HL-60/S4 treated with phorbol 12-myristate 13-acetate at 8.2 ng/mL for 4 days and 3 days (cell line): ENCODE data around the gene S100A13.
"Not testable (repeated sequence)": the region's sequence is repeated elsewhere in the genome, so short reads cannot be mapped to it uniquely, and the experiment has no call there.

Source experiments
- in situ Hi-C: fragments of 300-500 bp; cut with MboI; formaldehyde crosslinking; loops from 2 replicates; pipeline ENCODE4 v1.15.0; 2022; ENCODE audit warnings: low sequenced_read_pairs

Gene S100A13

DNA sequence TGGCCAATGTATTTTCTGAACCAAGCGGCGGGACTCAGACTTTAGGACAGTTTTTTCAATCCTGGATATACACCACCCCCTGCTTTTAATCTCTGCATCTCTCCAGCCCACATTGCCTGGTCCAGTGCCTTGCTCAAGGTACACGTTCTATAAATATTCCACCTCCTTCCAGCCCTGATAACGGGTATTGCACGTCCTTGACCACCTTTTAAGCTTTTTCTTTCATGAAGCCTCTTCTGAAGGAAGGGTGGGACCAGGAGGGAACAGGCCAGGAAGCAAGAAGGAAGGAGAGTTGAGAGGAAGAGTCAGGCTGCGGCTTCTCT lies 17.8 kb downstream of the S100A13 start:
- in situ Hi-C loops, result no loop called here

DNA sequence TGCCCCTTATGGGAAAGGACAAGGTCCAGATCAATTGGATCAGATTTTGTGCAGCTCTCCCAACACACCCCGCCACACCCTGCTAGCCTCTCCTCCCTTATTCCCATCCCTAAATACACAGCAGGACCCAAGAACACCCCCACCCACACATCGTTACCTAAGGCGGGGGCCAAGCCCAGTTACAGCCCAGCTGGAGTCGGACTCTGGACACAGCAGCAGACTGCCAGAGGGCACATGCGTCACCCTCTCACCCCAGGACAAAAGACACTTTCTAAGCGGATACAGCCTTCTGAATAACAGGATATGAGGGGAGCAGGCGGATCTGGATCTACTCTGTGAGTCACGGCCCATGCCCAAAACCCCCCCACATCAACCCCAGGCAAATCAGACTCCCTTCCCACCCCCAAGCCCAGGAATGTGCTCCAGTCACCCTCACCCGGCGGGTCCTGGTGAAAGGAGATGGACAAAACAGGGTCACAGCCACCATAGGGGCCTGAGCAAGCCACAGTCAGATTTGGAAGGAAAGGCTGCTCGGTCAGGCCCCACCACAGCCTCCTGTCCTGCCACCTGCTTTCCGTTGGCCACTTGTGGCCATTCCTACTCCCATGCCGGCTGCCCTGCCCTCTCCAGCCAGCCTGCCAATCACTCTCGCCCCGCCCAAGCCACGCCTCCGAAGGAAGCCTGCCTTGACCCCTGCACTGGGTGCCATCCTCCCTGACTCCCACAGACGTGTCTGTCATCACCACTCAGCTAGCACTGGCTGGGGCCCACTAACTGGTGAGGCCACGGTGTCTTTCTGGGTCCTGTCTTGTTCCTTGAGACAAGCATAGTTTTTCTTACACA lies 18.3 kb downstream of the S100A13 start:
- in situ Hi-C loops, result no loop called here

DNA sequence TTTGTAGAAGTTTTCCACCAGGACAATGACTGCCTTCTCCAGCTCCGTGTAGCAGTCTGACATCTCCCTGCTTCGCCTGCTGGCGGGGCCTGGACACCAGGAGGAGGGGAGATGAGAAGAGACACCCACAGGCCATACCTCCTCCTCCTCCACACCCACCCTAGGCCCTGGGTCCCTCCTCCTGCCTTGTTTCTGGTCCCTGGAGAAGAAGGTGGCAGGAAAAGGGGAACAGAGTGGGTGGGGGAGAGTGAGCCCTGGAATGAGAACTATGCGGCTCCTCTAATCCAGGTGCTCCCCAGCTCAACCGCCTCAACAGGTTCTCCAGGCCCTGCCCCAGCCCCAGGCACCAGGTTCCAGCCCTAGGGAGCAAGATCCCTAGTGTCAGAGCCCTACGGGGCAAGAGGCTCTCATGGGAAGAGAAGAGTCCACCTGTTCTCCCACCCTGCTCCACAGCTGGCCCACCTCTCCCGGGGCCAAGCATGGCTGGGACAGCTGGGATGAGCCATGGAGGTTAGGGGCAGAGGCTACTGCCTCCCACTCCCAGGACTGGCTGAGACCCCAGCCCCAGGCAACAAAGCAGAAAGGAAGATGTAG lies 19.1 kb downstream of the S100A13 start:
- in situ Hi-C loops, result no loop called here

DNA sequence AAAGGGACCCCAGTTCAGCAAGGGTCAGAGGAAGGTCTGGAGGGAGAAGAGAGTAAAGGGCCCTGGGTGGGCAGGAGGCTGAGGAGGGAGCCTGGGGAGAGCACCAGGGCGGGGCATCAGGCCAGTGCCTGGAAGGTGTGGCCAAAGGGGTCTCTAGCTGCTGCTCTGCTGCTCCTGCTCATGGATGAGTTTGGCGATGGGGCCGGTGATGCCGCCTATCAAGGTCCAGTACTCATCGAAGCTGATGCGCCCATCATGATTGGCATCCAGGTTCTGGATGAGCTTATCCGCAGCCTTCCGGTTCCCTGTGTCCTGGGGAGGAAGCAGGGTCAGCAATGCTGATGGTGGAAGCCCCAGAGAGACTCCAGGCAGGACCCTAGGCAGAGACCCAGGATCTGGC lies 19.9 kb downstream of the S100A13 start:
- in situ Hi-C loops, result no loop called here

DNA sequence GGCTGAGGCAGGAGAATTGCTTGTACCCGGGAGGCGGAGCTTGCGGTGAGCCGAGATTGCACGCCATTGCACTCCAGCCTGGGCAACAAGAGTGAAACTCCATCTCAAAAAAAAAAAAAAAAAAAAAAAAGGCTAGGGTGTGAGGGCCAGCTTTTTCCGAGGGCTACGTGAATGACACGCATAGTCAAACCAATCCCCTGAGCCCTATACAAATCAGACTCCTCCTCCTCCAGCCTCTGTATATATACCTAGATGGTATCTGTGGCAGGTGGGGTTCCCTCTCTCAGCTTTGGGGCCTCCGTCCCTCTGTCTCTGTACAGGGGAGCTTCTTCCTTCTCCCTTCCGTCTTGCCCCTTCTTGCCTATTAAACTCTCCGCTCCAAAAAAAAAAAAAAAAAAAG lies 21.1 kb downstream of the S100A13 start:
- in situ Hi-C loops, result no loop called here

DNA sequence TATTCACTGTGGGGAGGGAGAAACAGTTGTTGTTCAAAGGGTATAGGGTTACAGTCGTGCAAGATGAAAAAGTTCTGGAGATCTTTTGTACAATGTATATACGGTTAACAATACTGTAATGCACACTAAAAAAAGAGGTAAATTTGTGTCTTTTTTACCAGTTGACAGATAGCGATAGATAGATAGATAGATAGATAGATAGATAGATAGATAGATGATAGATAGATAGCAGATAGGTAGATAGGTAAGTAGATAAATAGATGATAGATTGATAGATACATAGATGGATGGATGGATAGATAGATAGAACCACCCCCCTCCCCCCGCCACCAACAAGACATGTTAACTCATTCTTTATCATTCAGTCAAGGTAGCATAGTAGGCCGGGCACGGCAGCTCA lies 24.6 kb downstream of the S100A13 start:
- in situ Hi-C loops, result no loop called here

DNA sequence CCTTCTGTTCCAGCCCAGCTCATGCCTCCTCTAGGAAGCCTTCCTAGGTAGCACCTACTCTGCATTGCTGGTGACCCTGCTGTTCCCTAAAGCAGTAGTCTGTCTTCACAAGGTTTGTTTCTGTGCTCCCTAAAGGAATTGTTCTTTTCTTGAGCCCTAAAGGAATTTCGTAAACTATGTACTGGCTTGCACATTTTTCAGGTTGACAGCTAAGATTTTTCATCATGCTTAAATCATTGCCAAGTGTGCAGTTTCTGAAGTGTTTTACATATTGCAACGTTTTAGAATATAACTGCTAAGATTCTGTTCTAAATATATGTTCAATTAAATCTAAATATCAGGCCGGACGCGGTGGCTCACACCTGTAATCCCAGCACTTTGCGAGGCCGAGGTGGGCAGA lies 27.5 kb downstream of the S100A13 start:
- in situ Hi-C loops, result no loop called here

DNA sequence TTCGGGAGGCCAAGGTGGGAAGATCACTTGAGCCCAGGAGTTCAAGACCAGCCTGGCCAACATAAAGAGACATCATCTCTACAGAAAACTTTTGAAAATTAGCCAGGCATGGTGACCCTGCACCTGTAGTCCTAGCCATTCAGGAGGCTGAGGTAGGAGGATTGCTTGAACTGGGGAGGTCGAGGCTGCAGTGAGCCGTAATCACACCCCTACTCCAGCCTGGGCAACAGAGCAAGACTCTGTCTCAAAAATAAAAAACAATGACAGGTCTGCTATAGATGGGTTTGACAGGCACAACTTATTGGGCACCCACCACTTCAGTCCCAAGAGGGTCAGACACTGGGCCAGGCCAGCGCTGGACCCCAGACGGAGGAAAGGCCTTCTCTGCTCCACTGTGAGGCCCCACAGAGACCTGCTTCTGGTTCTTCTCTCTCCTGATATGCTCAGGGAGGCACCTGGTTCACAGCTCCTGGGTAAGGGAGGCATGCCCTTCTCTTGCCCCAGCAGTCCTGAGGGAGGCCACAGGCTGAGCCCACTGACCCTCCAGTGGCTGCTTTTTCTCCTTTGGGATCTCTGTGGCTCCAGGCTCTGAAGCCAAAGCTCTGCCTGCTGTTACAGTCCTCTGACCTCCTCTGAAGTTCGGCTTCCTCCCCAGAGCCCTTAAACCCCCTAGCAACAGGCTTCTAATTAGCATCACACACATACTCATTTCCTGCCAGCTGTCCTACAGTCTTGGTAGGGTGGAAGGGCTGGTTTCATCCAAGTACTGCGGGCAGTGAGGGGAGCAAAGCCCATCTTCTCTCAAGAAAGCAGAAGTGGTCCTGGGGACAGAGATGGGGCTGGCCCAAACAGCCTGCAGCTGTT lies 28.8 kb downstream of the S100A13 start:
- in situ Hi-C loops, result no loop called here

DNA sequence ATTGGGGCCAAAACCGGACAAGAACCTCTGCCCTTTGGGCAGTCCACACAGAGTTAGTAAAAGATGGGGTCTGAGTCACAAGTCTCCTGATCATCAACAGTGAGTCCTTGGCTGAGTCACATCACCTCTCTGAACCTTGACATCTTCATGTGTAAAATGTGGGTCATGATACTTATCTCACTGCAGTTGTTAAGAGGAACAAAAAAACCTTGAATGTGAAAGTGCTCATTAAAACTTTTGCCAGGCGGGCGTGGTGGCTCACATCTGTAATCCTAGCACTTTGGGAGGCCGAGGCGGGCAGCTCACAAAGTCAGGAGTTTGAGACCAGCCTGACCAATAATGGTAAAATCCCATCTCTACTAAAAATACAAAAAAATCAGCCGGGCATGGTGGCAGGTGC lies 30.1 kb downstream of the S100A13 start:
- in situ Hi-C loops, result no loop called here

DNA sequence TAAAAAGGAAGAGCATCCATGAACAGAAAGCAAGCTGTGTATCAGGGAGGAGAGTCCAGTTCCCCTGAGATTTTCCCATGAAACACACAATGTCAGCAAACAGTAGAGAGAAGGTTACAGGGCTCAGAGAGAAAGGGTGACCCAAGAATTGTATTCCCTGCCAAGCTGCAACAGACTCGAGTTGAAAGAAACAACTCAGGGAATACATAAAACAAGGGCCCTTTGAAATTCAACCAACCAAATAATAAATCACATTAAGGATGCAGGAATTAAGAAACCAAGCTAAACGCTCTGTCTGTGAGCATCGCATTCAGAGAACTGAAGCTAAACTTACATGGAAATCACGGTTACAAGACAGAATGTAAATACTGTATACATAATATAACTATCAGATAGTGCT lies 34.6 kb downstream of the S100A13 start:
- in situ Hi-C loops, result no loop called here

DNA sequence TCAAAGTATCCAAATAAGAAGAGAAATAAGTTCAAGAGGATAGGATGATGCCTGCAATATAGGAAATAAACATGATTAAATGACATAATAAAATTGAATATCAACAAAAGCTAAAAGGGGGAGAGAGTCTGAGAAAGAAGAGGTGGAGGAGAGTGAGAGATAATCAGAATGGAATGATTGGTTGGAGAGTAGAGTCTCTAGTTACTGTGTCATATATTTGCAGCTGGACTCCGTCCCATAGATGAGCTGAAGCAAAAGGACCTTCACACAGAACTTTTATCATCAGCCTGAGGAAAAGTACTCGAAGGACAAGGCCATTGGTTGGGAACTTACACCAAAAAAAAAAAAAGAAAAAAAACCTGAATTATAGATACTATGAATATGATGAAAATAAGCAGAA lies 38.8 kb downstream of the S100A13 start:
- in situ Hi-C loops, result no loop called here

DNA sequence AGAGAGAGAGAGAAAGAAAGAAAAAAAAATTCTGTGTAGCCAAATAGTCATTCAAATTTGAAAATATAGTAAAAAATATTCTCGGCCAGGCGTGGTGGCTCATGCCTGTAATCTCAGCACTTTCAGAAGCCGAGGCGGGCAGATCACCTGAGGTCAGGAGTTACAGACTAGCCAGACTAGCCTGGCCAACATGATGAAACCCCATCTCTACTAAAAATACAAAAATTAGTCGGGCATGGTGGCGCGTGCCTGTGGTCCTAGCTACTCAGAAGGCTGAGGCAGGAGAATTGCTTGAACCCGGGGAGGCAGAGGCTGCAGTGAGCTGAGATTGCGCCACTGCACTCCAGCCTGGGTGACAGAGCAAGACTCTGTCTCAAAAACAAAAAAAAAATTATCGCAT lies 39.3 kb downstream of the S100A13 start:
- in situ Hi-C loops, result not testable (repeated sequence)

DNA sequence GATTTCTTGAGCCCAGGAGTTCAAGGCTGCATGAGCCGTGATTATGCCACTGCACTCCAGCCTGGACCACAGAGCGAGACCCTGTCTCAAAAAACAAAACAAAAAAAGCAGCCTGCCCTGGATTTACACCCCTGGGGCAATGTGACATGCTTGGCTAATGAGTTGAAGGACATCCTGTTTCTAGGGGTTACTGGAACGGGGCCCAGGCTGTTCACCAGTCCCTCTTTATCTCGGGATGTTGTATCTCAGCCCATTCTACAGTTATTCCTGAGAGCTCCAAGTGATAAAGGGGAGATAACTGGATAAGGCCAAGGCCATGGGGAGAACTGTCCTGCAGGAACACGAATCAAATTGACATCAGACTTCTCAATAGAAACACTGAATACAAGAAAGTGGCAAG lies 40.0 kb downstream of the S100A13 start:
- in situ Hi-C loops, result no loop called here

DNA sequence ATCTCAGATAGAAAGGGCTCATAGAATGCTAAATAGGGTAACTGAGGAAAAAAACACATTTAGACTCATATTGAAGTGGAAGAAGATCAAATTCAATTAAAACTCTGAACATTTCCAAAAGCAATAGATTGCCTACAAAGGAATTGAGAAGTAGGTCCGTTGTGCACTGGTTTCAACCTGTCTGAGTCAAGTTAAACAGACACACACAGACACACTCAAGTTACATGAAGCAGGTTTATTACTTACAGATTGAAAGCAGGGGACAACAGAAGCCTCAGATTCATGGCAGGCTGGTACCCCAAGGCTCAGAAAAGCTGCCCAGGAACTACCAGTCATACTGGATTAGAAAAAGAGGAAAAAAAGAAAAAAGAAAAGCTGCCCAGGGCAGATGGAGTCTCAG lies 41.0 kb downstream of the S100A13 start:
- in situ Hi-C loops, result no loop called here

DNA sequence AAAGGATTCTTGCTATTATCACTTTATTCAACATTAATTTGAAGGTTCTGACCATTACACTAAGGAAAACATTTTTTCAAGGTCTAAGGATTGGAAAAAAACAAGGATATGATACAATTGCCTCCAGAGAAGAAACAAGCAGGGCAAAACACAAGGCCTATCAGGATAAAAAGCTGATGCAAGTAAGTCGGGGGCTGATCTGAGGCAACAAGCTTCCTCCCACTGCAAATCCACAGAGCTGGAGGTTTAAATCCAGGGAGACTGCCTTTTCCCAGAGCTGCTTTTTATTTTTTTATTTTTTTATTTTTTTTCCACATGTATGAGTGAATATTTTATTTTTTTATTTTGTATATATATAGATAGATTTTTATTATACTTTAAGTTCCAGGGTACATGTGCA lies 42.3 kb downstream of the S100A13 start:
- in situ Hi-C loops, result no loop called here

DNA sequence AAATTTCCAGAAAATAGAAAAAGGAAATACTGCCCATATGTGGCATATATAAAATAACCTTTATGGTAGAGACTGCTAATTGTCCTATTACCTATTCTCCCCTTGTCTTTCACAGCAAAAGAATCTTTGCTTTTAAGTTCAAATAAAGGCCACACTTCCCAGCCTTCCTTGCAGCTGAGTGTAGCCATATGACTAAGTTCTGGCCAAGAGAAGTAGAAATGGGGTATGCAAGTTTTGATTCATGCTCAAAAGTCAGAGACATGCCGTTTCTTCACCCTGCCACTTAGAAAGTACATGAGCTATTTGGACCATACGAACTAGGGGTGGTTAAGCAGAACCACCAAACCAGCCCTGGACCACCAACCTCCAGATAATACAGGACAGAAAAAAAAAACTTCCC lies 43.3 kb downstream of the S100A13 start:
- in situ Hi-C loops, result no loop called here

DNA sequence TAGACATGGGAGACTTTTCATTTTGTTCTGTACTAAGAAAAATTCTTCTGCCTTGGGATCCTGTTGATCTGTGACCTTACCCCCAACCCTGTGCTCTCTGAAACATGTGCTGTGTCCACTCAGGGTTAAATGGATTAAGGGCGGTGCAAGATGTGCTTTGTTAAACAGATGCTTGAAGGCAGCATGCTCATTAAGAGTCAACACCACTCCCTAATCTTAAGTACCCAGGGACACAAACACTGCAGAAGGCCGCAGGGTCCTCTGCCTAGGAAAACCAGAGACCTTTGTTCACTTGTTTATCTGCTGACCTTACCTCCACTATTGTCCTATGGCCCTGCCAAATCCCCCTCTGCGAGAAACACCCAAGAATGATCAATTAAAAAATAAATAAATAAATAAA lies 43.8 kb downstream of the S100A13 start:
- in situ Hi-C loops, result not testable (repeated sequence)

DNA sequence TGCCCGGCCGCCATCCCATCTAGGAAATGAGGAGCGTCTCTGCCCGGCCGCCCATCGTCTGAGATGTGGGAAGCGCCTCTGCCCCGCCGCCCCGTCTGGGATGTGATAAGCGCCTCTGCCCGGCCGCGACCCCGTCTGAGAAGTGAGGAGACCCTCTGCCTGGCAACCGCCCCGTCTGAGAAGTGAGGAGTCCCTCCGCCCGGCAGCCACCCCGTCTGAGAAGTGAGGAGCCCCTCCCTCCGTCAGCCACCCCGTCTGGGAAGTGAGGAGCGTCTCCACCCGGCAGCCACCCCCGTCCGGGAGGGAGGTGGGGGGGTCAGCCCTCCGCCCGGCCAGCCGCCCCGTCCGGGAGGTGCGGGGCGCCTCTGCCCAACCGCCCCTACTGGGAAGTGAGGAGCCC lies 44.5 kb downstream of the S100A13 start:
- in situ Hi-C loops, result not testable (repeated sequence)

DNA sequence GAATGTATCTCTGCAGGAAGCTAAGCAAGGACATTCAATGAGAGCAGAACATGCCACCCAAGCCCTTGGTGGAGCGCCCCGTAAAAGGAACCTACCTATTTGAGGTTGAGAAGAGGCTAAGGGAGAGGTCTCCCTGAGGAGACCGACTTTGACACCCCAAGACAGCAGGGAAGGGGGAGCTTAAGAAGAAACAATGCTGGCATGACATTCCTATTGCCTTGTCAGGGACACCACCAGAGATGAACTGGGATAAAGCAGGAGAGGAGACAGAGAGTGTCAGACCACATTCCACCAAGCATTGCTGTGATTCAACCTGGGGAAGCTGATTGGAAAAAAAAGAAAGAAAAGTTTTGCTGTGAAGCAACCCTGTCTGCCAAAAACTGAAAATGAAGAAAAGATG lies 48.4 kb downstream of the S100A13 start:
- in situ Hi-C loops, result no loop called here

DNA sequence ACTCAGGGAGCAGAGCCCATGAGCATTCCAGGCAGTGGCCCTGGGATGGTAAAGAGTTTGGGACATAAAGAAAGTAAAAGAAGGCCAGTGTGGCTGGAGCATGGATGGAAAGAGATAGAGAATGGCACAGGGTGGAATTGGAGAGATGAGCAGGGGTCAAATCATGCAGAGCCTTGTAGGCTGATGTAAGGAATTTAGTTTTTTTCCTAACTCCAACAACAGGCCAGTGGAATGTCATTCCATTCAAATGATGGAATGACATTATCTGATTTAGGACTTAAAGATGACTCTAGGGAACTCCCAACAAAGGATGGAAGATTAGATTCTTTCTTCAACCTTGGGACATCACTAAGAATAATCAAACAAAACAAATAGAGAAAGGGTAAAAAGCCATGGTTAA lies 48.8 kb downstream of the S100A13 start:
- in situ Hi-C loops, result no loop called here

DNA sequence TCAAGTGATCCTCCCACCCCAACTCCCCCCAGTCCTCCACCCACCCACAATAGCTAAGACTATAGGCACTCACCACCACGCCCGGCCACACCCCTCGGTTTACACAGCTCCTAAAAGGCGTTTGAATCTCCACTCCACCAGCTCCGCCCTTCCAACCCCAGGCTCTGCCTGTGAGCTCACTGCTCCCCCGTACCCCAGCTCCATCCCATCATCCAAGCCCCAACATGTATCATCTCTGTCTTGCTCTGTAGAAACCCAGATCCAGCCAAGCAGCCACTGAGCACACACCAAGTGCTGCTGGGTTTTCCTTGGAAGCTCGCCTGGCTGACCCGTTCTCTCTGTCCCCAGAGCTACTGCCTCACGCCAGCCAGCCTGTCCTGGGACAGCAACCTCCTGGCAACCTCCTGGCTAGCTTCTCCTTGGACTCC lies 49.7 kb downstream of the S100A13 start:
- in situ Hi-C loops, result no loop called here

DNA sequence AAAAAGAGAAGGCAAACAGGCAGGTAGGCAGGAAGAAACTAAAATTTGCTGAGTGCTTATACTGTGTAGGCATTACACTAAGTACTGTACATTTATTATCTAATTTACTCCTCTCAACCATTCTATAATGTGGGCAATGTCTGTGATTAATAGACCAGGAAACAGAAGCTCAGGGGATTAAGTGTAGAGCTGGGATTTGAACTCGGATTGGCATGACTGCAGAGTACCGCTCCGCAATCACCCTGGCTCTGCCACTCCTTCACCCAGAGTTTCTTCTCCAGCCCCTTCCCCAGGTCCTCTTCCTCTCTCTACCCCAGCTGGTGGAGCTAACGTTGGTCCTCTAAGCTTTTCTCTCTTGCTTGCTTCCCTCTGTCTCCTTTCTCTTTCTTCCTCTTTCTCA lies 50.2 kb downstream of the S100A13 start:
- in situ Hi-C loops, result no loop called here
